GF-D8 (cell line): ENCODE data around the gene COX5A.

Experiments used
- DNase-seq: peaks from one replicate; lab custom pipeline; 2025; lab: John Stamatoyannopoulos, UW

COX5A gene

DNA sequence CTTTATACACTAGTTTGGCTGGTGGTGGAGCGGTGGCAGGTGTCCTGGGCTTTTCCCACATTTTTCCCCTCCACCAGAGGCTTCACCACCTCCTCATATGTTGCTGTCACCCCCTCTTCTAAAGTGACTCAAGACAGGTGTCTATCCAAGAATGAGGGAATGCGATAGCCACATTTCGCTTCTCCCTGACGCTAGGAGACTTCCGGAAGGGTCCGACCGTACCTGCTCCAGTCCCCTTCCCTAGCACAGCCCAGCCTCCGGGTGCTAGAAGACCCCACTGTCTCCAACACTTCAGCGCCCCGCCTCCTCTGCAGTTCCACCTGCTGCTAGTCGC is 65.2 kb downstream of the COX5A start:
- DNase-seq = no peak

DNA sequence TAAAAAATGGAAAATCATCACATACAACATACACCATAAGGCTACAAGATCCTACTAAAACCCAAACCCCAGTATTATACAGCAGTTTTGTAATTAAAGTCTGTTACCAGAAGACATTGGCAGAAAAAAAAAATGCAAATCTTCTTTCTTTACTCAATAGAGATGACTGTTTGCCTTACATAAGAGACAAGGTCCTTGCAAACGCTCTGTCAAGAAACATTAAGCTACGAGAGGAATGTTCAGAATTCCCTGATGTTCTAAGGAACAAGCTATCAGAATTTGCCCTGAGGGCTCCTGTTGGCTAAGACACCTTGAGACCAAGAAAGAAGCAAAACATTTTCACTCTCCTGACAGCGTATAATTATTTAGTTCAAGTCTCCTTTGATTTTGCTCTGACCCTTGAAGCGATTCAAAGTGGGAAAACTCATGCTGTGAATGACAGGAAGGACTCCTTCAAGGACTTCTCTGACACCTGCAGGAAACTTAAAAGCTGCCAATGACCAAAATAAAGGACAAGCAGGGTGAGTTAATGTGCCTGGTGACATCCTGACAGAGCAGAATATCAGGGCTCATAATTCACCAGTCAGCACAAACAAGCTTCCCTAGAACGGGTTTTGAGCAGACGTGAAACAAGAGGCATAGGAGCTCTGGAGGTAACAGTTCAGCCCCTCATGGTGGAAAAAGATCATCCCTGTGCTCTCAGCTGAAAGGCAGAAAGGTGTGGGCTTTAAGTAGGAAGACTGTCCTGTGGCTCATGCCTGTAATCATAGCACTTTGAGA is 67.2 kb downstream of the COX5A start:
- DNase-seq = no peak
